Breast epithelium (tissue), 4 donors: Measurements from ENCODE around the gene PTPRG. TPM values are rescaled to one million over a fixed set of nuclear protein-coding genes. Genes with fewer than 3 reads are reported as not detected.

Experiments
- DNase-seq, 2 donors: peaks; one replicate each; pipeline ENCODE4 v3.0.0-alpha.2; 2019; ENCODE audit warnings: low spot score in 2 of 2
- H3K27ac ChIP-seq, 2 donors: fragments of 200-600 bp; sonication (generic) in 1 of 2; one replicate each; pipeline ENCODE4 v1.5.1; 2016 to 2019; ENCODE audit warnings: mild to moderate bottlenecking in 1 of 2
- H3K27me3 ChIP-seq, 2 donors: fragments of 200-600 bp; sonication (generic) in 1 of 2; one replicate each; pipeline versions ENCODE4 v1.5.1 to v1.6.0; 2017 to 2019; ENCODE audit warnings: control low read depth in 1 of 2, mild to moderate bottlenecking in 1 of 2
- H3K36me3 ChIP-seq: fragments of 200-600 bp; one replicate; pipeline ENCODE4 v1.5.1; 2019
- H3K4me1 ChIP-seq, 2 donors: fragments of 200-600 bp; sonication (generic); one replicate each; pipeline ENCODE4 v1.5.1; 2016 to 2019; ENCODE audit warnings: control low read depth in 1 of 2
- H3K4me3 ChIP-seq, 3 donors: fragments of 200-600 bp; sonication (generic); 1 replicate in 2 of 3; 2 replicates in 1 of 3; pipeline ENCODE4 v1.5.1; 2016 to 2019; ENCODE audit warnings: mild to moderate bottlenecking in 3 of 3, moderate library complexity in 2 of 3
- H3K9me3 ChIP-seq, 2 donors: fragments of 200-600 bp; sonication (generic) in 1 of 2; one replicate each; pipeline ENCODE4 v1.5.1; 2016 to 2019; ENCODE audit warnings: control low read depth in 1 of 2
- CTCF ChIP-seq, 3 donors: fragments of 450-650 bp; IDR thresholded peaks; one replicate each; pipeline ENCODE4 v1.5.1; 2016 to 2017; ENCODE audit warnings: antibody characterized with exemption in 3 of 3, mild to moderate bottlenecking in 3 of 3, moderate library complexity in 3 of 3
- POLR2A ChIP-seq: fragments of 450-650 bp; IDR thresholded peaks from one replicate; pipeline ENCODE4 v1.6.1; 2016; ENCODE audit warnings: antibody characterized with exemption, mild to moderate bottlenecking, moderate library complexity
- POLR2AphosphoS5 ChIP-seq, 3 donors: sonication (generic); formaldehyde crosslinking; IDR thresholded peaks; one replicate each; pipeline ENCODE4 v1.6.1; 2017; ENCODE audit warnings: antibody characterized with exemption in 3 of 3
- intact Hi-C: fragments of 100-400 bp; cut with DNase I; formaldehyde crosslinking; loops from one replicate; pipeline ENCODE4 v1.15.1; 2023; ENCODE audit warnings: low total_unique reads
- total RNA-seq, 3 donors: library from RNA; depleted of rRNA; stranded (reverse); fragments of >200 nt; gene quantifications; one replicate each; pipeline ENCODE4 v1.1.0, GENCODE V29; 2016

The PTPRG gene
- total RNA-seq, 3 donors from 2014 or later, result 42.3 to 179 (median 61.6) TPM

GRCh38 chr3:62266668-62267283 lies 705.4 kb downstream of the PTPRG start:
- H3K36me3 ChIP-seq, result no peaks in the 10 kb centered on the region
- intact Hi-C loops, result no loop called here
- TF ChIP-seq CTCF (IDR thresholded peaks at IDR 0.05) (no peak), POLR2AphosphoS5 (IDR thresholded peaks at IDR 0.05) (no peak), POLR2A (no peak)
- no peak overlapping the region for H3K27ac ChIP-seq
- no peak overlapping the region for H3K4me3 ChIP-seq
- no peaks in the 10 kb centered on the region for H3K9me3 ChIP-seq
- no peak for DNase-seq
- H3K27me3 ChIP-seq, result no peaks in the 10 kb centered on the region
- no peaks in the 10 kb centered on the region for H3K4me1 ChIP-seq

GRCh38 chr3:62276658-62277180 lies 715.3 kb downstream of the PTPRG start:
- intact Hi-C loops, result no loop called here
- H3K27ac ChIP-seq, result no peak overlapping the region
- H3K36me3 ChIP-seq, result peaks cover 3% of the 10 kb centered on the region
- no peak overlapping the region for H3K4me3 ChIP-seq
- no peaks in the 10 kb centered on the region for H3K9me3 ChIP-seq
- H3K27me3 ChIP-seq, result no peaks in the 10 kb centered on the region
- no peaks in the 10 kb centered on the region for H3K4me1 ChIP-seq
- no peak for DNase-seq
- TF ChIP-seq POLR2A (no peak), CTCF (IDR thresholded peaks at IDR 0.05) (no peak), POLR2AphosphoS5 (IDR thresholded peaks at IDR 0.05) (no peak)

GRCh38 chr3:62277450-62277849 lies 716.1 kb downstream of the PTPRG start:
- TF ChIP-seq CTCF (IDR thresholded peaks at IDR 0.05) (no peak), POLR2A (no peak), POLR2AphosphoS5 (IDR thresholded peaks at IDR 0.05) (no peak)

GRCh38 chr3:62277986-62278385 lies 716.6 kb downstream of the PTPRG start:
- H3K27me3 ChIP-seq, result no peaks in the 10 kb centered on the region
- TF ChIP-seq CTCF (IDR thresholded peaks at IDR 0.05) (no peak), POLR2AphosphoS5 (IDR thresholded peaks at IDR 0.05) (no peak), POLR2A (no peak)
- intact Hi-C loops, result no loop called here
- no peaks in the 10 kb centered on the region for H3K9me3 ChIP-seq
- H3K27ac ChIP-seq, result no peak overlapping the region
- H3K4me1 ChIP-seq, result no peaks in the 10 kb centered on the region
- no peak for DNase-seq
- H3K4me3 ChIP-seq, result no peak overlapping the region
- peaks cover 3% of the 10 kb centered on the region for H3K36me3 ChIP-seq

More at GRCh38 chr3:62277450-62277849, 716.1 kb downstream of the PTPRG start:
- Histone ChIP-seq H3K4me1 (no peaks in the 10 kb centered on the region), H3K27ac (no peak overlapping the region), H3K36me3 (peaks cover 3% of the 10 kb centered on the region), H3K9me3 (no peaks in the 10 kb centered on the region), H3K4me3 (no peak overlapping the region), H3K27me3 (no peaks in the 10 kb centered on the region)
- no peak for DNase-seq
- intact Hi-C loops, result no loop called here

- intact Hi-C loops, result no loop called here
- no peak overlapping the region for H3K4me3 ChIP-seq
- TF ChIP-seq CTCF (IDR thresholded peaks at IDR 0.05), result no peak
- H3K27ac ChIP-seq, result no peak overlapping the region
- H3K9me3 ChIP-seq, result no peaks in the 10 kb centered on the region
- H3K36me3 ChIP-seq, result no peaks in the 10 kb centered on the region
- H3K27me3 ChIP-seq, result no peaks in the 10 kb centered on the region
- no peaks in the 10 kb centered on the region for H3K4me1 ChIP-seq
- no peak for DNase-seq
Observed at GRCh38 chr3:62281726-62282125, 720.4 kb downstream of the PTPRG start.
